Measurements from ENCODE around the gene KIF19. TPM values are rescaled to one million over a fixed set of nuclear protein-coding genes. Genes with fewer than 3 reads are reported as not detected.

Gene KIF19
- total and polyA plus RNA-seq, 2 of the 8 experiments (the other 6 are each of a cell fraction or from before 2014, with no cell fraction given): 0.52 to 0.77 TPM

- TF ChIP-seq CTCF (IDR thresholded peaks at IDR 0.05; ENCODE audit: control extremely low read depth in 1 of 3, insufficient read depth in 1 of 3, low read depth in 1 of 3, low read length in 3 of 3): peak; percentile 99 to 100 (median 100)
- TF ChIP-seq GTF2F1 (IDR thresholded peaks at IDR 0.05; ENCODE audit: borderline replicate concordance, low read depth, low read length): no peak
Observed at GRCh38 chr17:74354123-74354522, 28.1 kb downstream of the KIF19 start (continued).

Data from H1 (cell line).